A673 (cell line): Measurements from ENCODE around the gene OPRL1. TPM values are rescaled to one million over a fixed set of nuclear protein-coding genes. Genes with fewer than 3 reads are reported as not detected.

Experiments used
- BruUV-seq: library from RNA; stranded (reverse); fragments of 400-500 nt; replicated peaks from 2 replicates; lab custom pipeline; 2021; lab: Mats Ljungman, UMichigan
- CTCF ChIA-PET: fragments of 300-600 bp; sonication (Branson Sonifier 250); formaldehyde crosslinking; loops from one replicate; lab custom pipeline; 2022; ENCODE audit warnings: antibody characterized with exemption; lab: Charles Lee
- POLR2A ChIA-PET: fragments of 300-600 bp; sonication (Branson Sonifier 250); formaldehyde crosslinking; loops from one replicate; lab custom pipeline; 2022; ENCODE audit warnings: antibody characterized with exemption; ENCODE audit not compliant: low non-redundant PET; lab: Charles Lee
- DNase-seq: peaks from one replicate; pipeline ENCODE4 v3.0.0-alpha.2; 2015; ENCODE audit warnings: low spot score
- H3K27ac ChIP-seq: fragments of 200-600 bp; sonication (generic); 2 replicates; pipeline ENCODE4 v1.5.1; 2016; ENCODE audit warnings: mixed run types, low read depth, mild to moderate bottlenecking, mixed read lengths, antibody characterized with exemption, low read length; ENCODE audit not compliant: poor library complexity, severe bottlenecking
- H3K27me3 ChIP-seq: fragments of 200-600 bp; sonication (generic); replicated peaks from 2 replicates; pipeline ENCODE4 v1.6.1; 2017; ENCODE audit warnings: mixed run types, low read depth, mild to moderate bottlenecking, mixed read lengths, antibody characterized with exemption, low read length; ENCODE audit not compliant: insufficient read depth, poor library complexity
- H3K36me3 ChIP-seq: fragments of 200-600 bp; sonication (generic); 2 replicates; pipeline ENCODE4 v1.6.1; 2016; ENCODE audit warnings: mixed run types, mild to moderate bottlenecking, mixed read lengths, antibody characterized with exemption, low read length; ENCODE audit not compliant: insufficient read depth, poor library complexity, severe bottlenecking
- H3K4me1 ChIP-seq: fragments of 200-600 bp; sonication (generic); 2 replicates; pipeline ENCODE4 v1.6.1; 2017; ENCODE audit warnings: mixed run types, mild to moderate bottlenecking, mixed read lengths, antibody characterized with exemption, low read length; ENCODE audit not compliant: insufficient read depth, poor library complexity, severe bottlenecking
- H3K4me3 ChIP-seq: fragments of 200-600 bp; sonication (generic); 2 replicates; pipeline ENCODE4 v1.5.1; 2016; ENCODE audit warnings: low read depth, mixed run types, mild to moderate bottlenecking, mixed read lengths, low read length; ENCODE audit not compliant: poor library complexity, severe bottlenecking
- H3K9me3 ChIP-seq: fragments of 200-600 bp; sonication (generic); 2 replicates; pipeline ENCODE4 v1.6.1; 2016; ENCODE audit warnings: mixed run types, low read depth, mild to moderate bottlenecking, mixed read lengths, antibody characterized with exemption, low read length; ENCODE audit not compliant: poor library complexity, severe bottlenecking
- CTCF ChIP-seq: fragments of 300-800, 200-600 bp; sonication (generic); conservative IDR thresholded peaks from 2 replicates; pipeline ENCODE4 v1.5.1; 2017; ENCODE audit warnings: low read depth, mild to moderate bottlenecking, antibody characterized with exemption, low read length, moderate library complexity, mixed read lengths
- EZH2 ChIP-seq: fragments of 200-600 bp; sonication (generic); IDR thresholded peaks from 2 replicates; pipeline ENCODE4 v1.6.1; 2017; ENCODE audit warnings: borderline replicate concordance, low read depth, mild to moderate bottlenecking, mixed read lengths, antibody characterized with exemption, low read length; ENCODE audit not compliant: poor library complexity, severe bottlenecking
- intact Hi-C: fragments of 100-400 bp; cut with micrococcal nuclease; formaldehyde crosslinking; loops from one replicate; pipeline ENCODE4 v1.10.0; 2022; ENCODE audit not compliant: unreplicated experiment
- total RNA-seq: library from RNA; stranded (reverse); gene quantifications from 2 replicates; pipeline ENCODE4 v1.2.3, GENCODE V29; 2021

Gene OPRL1
- total RNA-seq, 1 experiment from 2014 or later, result 0.32 TPM

DNA sequence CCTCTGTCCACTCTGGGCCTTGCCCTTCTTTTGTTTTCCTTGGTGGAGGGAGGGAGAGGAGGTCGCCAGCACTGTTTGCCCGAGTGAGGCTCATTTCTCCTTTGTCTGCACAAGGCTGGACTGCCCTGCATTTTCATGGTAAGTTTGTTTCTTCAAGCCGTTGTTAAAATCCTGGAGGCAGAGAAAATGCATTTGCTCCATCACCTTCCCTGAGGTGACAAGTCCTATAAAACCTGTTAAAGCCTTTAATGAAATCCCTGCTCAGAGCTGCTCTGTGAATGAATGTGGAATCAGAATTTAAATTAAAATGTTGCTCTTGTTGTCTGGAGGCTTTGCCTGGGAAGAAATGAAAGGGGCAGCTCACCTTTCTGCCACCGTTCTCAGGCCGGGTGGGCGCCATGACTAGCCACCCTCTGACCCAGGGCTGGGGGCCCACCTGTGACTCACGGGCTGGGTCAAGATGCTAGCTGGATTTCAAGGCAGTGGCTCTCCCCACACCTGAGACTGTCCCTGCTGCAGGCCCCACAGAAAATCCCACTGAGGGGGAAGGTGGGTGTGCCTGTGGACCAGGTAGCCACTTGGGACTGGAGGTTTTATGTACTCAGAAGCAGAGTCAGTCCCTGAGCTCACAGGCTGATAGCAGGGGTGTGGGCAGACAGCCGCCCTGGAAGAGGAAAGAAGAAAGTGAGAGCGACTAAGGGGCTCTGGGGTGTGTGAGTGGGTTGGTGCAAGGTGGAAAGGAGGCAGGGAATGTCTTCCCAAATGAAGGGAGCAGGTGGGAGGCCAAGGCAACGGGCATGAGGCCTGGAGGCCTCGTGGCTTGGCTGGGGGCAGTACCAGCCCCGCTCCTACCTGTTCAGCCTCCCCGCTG lies 60.4 kb downstream of the OPRL1 start:
- no peak for TF ChIP-seq EZH2
- no peak for TF ChIP-seq CTCF

DNA sequence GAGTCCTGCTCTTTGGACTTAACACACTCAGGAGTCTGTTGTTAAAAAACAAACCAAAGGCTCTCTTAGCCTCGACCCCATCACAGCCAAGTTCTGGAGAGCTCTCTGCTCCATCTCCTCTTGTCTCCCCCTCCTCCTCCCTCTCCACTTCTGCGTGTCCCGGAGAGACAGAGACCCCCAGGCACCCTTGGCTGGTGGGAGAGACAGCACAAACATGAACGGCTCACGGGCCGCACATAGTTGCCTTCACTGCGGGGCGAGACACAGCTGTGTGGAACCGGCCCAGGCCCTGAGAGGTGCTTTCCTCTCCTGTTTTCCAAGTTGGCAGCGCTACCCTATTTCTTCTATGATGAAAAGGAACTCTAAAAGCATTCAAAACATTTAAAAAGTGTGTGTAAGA lies 61.1 kb downstream of the OPRL1 start:
- no TSS peak for BruUV-seq
- H3K27me3 ChIP-seq, result peaks cover 7% of the 10 kb centered on the region
- no peak for TF ChIP-seq EZH2
- no peak for TF ChIP-seq CTCF
- intact Hi-C loops, result no loop called here
- H3K9me3 ChIP-seq, result peaks cover 5% of the 10 kb centered on the region
- no peak overlapping the region for H3K27ac ChIP-seq
- H3K4me1 ChIP-seq, result no peaks in the 10 kb centered on the region
- no peak overlapping the region for H3K4me3 ChIP-seq
- no peaks in the 10 kb centered on the region for H3K36me3 ChIP-seq
- CTCF ChIA-PET, result no interaction called here
- DNase-seq, result no peak
- POLR2A ChIA-PET, result no interaction called here

More for the DNA sequence above, 60.4 kb downstream of the OPRL1 start:
- POLR2A ChIA-PET, result no interaction called here
- H3K27me3 ChIP-seq, result peaks cover 7% of the 10 kb centered on the region
- H3K4me3 ChIP-seq, result no peak overlapping the region
- DNase-seq, result no peak
- no peaks in the 10 kb centered on the region for H3K4me1 ChIP-seq
- H3K9me3 ChIP-seq, result peaks cover 3% of the 10 kb centered on the region
- no peak overlapping the region for H3K27ac ChIP-seq
- no peaks in the 10 kb centered on the region for H3K36me3 ChIP-seq
- no TSS peak for BruUV-seq
- CTCF ChIA-PET, result interaction anchor here (0.6 kb wide), 1 partner anchor 1758 kb away, joined by 5 read pairs; no protein-coding TSS in a partner anchor
- intact Hi-C loops, result no loop called here

DNA sequence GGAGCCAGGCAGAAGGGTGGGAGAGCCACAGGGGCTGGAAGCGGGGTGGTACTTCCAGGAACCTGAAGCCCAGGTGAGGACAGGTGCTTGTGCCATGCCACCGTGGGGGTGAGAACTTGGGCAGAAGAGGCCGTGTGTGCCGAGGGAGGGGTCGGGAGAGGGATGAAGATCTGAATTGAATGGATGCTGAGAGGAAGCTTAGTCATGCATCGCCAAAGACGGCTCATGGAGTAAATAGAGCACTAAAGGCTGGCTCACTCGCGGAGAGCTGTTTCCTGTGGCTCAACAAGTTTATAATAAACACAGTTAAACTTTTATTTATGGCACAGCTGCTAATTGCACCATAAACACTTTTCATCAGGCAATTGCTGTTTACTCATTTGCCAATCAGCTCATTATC lies 62.7 kb downstream of the OPRL1 start:
- Histone ChIP-seq H3K36me3 (no peaks in the 10 kb centered on the region), H3K4me1 (no peaks in the 10 kb centered on the region), H3K4me3 (no peak overlapping the region), H3K27me3 (peaks cover 11% of the 10 kb centered on the region), H3K27ac (no peak overlapping the region), H3K9me3 (peaks cover 5% of the 10 kb centered on the region)
- intact Hi-C loops, result no loop called here
- TF ChIP-seq CTCF (no peak), EZH2 (no peak)
- no peak for DNase-seq
- POLR2A ChIA-PET, result no interaction called here
- CTCF ChIA-PET, result no interaction called here
- BruUV-seq, result no TSS peak
